RKO (cell line): Measurements from ENCODE around the gene CTDSP2.
A peak's percentile ranks its signal among the peaks of the same experiment; 100 is the strongest.

Experiments
- DNase-seq: peaks from one replicate; pipeline ENCODE4 v3.0.0-alpha.2; 2016; ENCODE audit warnings: low spot score

CTDSP2 gene

DNA sequence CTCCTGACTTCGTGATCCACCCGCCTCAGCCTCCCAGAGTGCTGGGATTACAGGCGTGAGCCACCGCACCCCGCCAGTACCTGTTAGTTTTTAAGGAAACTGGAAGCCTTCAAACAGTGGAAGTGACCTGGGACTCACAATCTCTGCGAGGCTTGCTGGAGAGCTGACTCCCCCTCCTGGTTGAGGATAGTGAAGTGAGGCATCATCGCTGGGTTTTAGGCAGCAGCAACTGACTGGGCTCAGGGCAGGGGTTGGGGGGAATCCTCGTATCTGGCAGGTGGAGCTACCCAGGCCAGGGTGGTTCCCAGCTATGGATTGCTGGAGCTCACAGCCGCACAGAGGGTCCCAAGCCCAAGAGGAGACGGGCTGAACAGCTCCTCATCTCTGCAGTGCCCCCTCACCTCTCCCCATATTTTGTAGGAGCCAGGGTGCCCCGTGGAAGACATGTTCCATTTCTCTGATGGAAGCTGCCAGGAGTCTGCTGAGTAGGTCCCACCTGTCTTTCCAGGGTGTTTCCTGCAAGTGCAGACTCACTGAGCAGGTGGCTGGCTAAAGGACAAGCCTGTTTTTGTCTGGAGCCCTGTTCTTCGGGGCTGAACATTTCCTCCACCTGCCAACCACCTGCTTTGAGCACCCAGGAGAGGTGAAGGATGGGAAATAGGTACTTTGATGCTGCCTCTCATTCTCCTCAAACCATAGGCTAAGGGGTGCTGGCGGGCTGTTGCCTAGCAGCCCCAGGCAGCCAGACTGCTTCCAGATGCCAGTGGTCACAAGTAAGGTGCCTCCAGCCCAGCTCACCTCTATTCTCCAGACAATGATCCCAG, 31.1 kb downstream of the CTDSP2 start:
- DNase-seq, result no peak

DNA sequence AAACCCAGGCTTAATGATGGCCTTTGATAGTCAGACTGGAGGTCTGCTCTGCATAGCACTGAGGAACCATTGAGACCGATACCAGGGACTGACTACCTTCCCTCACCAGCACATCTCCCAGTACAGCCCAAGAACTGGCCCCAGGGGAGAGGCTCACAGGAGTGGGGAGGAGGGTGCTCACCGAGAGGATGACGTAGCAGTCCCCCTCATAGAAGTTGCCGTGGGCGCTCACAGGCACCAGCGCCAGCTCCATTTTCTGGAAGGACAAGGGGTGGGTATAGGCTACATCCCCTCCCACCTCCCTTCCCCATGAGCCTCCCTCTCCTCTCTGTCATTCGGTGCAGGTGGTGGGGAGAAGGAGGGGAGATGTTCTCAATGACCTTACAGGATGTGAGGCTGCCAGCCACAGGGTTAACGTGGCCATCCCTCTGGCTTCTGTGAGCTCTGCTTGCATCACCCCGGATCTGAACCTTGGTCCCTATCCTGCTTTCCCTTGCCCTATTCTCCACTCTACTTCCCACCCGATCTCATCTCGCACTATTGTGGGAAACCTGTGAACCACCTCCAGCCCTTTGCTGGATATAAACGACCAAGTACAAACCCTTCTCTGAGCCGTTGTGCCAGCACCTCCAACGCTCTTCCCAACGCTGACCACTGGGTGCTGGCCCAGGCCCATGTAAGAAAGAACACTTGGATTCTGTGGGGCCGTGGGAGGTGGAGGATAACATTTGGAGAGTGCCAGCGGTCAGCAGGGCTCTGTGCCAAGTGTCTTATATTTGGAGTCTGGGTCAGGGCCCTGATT, 32.4 kb downstream of the CTDSP2 start:
- no peak for DNase-seq

DNA sequence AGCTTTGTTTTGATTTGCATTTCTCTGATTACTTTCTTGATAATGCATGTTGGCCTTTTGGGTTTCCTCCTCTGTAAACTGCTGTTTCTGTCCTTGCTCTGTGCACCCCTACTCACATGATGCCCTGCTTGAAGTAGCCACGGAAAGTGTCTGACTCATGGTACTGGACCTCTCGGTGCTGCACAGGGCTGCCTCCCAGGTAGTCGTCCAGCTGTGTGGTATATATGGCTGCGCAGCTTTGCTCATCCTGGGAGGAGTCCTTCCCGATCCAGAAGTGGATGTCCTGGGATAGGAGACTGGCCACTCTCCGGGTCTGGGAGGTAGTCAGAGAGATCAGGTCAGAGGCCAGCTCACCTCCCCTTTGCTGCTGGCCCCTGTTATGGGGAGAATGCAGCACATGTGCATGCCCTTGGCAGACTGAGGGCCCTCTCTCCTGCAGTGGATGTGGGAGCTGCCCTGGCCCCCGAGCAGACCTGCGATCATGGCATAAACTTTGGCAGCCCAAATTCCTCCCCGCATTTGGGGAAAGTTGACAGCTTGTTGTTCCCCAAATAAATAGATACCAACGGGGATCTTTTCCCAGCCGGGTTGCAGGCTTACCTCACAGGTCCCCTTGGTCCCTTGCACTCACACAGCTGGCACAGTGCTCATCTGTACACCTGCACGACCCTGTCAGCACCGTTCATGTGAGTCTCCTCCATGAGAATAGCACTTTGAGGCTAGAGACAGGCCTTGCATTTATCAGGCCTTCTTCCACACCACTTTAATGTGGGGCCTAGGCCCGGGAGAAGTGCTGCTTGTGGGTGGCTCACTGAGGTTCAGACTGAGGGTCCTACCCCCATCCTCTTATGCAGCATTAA, 33.2 kb downstream of the CTDSP2 start:
- DNase-seq, result no peak

DNA sequence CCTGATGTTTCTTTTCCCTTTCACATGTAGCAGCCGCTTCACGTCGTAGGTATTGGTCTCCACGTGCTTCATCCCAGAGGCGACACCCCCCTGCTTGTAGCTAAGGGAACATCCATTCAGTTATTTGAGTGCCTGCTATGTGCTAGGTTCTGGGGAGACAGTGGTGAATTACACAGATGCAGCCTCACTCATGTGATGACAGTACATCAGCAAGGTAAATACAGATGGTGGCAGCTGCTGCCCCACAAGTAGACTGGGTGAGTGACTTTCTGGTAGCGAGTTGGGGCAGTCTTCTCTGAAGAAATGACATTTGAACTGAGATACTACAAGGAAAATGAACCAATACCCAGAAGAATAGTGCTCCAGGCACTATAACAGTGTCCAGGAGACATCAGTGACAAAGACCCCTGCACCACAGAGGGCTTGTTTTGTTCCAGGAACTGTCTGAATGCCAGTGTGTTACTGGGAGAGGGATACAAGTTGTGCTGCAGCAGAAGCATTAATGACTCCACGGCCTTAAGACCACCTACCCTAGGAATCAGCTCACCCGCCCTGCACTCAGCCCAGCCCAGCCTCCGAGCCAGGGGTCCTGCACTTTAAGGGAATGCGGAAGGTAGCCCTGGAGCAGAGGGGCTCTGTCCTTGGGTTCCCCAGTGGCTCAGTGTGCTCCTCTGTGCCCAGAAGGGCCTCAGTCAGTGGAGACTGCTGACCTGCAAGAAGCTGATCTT, 35.3 kb downstream of the CTDSP2 start:
- no peak for DNase-seq

DNA sequence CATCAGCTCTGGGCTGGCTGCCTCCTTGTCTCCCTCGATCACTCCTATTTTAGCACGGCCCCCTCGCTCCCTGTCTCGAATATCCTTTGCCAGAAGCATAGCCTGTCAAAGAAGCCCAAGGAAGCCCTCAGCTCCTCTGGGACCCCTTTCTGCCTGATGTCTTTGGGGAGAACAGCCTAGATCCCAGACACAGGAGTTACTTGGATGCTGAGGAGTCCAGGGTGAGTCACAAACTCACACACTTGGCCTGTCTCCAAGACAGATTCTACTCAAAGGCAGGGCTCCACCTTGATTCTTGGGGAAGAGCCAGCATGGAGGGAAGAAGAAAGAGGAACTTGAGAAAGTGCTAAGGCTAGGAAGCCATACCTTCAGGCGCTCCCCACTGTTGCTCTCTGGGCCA, 36.1 kb downstream of the CTDSP2 start:
- peak; percentile 34 for DNase-seq

DNA sequence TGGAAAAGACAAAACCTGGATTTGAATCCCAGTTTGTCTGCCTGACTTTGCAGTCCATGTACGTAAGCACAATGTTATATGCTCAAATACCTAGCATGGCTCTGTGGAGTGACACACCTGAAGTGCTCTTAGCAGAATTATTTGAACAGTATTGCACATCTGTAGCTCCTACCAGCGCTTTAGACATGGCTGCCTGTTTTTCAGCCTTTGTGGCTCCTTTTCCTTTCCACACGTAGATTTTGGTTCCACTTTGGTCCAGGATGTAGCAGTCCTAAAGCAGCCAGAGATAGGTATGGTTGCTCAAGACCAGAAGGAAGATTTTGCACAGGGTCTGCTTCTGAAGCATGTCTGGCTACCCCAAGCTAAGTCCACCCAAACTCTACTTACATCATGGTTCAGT, 37.1 kb downstream of the CTDSP2 start:
- no peak for DNase-seq

DNA sequence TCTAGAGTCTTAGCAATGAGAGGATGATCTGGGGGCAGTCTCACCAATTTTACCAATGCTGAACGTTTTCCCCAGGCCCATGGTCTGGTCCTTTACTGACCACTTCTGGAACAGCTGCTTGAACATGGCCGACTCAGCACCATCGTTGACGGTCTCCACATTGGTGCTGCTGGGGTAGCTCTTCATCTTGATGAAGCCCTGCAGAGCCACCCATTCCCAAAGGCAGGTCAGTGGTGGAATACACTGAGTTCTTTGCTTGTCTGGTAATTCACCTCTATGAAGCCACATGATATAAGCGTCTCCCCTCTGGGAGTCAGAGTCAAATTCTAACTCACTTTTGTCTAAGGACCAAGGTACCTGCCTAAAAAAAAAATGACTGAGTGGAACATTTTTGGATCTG, 38.2 kb downstream of the CTDSP2 start:
- no peak for DNase-seq

DNA sequence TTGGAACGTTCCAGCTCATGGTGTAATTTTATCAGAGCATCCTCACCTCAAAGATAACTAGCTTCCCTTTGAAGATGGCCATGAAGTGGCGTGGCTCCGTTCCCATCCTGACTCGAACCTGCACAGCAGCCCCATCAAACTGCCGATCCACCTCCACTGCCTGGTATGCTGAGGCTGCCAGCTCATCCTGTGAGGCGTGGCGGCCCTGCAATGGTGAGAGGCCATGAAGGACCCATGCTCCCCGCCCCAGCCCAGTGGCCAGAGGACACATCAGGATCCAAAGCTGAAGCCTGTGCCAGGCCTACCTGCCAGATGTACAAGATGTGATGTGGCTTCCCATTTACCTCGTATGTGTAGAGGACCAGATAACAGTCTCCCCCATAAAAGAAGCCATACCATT, 39.2 kb downstream of the CTDSP2 start:
- no peak for DNase-seq

DNA sequence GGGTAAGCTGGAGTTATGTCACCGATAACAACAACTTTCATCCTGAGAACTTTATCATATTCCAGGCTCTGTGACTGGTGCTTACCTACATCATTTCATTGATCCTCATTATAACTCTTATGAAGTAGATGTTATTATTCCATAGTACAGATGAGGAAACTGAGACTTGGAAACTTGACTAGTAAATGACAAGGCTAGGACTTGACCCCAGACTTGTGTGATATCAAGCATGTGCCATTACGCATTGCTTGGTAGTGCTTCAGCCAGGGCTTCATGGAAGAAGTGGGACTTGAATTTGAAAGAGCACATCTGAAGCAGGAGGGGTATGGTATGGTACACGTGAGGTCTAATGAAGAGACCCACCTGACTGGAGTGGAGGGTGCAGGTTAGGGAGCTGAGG, 39.9 kb downstream of the CTDSP2 start:
- DNase-seq, result no peak

DNA sequence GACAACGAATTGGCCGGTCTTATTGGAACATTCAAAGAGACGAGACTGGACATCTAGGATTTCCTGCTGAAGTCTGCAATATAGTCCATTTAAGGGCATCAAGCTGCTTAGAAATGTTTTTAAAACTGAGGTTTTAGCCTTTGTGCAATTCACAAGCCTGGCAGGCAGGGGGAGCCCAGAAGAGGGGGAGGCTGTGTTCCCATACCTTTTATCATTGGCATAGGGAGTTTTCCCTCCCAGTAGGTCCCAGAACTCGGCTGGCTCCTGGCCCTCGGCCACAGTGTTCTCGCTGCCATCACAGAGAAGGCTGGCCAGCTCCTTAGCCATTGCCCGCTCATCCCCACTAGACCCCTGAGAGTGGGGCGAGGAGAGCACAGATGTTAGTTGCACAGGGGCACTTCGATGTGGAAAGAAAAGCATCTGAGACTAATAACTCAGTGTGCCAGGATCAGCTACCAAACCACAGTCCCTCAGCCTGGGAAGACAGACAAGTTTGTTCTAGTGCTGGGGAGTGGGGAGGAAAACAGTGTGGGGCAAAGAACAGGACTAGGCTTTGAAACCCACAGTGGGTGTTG, 43.1 kb downstream of the CTDSP2 start:
- DNase-seq, result peak; percentile 61

DNA sequence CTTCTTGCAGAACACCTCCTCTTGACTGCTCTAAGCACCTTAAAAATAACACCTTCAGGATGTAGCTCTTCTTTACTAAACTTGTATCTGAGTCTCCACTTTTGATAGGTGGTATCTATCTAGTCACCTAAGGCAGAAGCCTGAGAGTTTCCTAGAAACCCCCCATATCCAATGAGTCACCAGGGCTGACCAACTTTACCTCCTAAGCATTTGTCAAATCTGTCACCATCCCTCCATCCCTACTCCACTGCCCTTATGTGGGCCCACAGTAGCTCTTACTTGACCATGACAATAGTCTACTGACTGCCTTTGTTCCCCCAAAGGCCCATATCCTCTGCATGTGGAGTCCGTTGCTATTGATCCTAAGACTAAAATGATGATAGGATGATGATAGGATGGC, 43.9 kb downstream of the CTDSP2 start:
- DNase-seq, result no peak

DNA sequence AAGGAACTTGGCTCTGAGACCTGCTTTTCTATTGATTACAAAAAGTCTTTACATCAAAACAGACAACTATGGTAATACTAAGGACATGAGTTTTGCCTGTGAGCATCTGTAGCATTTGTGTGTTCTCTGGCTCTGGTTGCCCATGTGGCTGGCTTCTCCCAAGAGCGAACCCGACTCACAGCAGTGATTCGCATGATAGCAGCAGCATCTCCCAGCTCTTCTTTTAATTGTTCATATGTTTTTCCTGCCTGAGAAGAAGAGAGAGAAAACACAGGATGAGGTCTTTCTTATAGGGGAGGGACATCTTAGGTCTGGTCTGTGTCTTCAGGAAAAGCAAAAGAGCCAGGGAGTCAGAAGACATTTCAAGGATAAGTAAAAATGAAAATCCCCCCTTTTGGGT, 45.6 kb downstream of the CTDSP2 start:
- DNase-seq, result no peak

DNA sequence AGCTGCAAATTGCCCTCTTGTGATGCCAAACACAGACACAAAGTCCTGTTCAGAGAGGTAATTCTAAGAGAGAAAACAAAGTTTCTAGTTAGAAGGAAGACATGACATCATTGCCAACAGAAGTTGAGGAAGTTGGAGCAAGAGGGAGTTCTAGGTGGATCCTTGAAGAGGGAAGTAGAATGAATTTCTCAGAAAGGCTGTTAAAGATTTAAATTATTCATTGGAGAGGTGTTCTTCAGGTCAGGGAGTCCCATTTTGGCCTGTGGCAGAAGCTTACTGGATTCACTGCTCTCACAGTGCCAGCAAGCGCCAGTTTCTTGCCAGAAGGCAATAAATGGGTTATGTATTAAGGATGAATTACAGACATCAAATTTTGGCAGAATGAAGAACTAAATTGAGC, 48.6 kb downstream of the CTDSP2 start:
- no peak for DNase-seq

DNA sequence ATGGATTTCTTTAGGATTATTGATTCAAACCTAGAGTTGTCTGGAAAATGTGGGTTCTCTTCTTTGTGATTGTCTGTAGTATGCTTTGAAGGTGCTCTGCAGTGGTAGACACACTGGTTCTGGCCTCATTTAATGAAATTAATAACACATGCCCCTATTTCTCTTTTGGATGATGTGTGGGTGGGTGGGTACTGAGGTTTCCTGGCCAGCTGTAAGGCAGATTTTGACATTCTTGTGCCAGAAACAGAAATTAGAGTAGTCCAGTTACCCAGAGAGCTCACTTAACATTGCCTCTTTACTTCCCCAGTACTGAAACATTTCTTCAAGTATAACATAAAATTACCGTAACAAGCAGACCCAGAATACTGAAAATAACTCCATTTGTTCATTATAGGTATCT, 49.5 kb downstream of the CTDSP2 start:
- no peak for DNase-seq

DNA sequence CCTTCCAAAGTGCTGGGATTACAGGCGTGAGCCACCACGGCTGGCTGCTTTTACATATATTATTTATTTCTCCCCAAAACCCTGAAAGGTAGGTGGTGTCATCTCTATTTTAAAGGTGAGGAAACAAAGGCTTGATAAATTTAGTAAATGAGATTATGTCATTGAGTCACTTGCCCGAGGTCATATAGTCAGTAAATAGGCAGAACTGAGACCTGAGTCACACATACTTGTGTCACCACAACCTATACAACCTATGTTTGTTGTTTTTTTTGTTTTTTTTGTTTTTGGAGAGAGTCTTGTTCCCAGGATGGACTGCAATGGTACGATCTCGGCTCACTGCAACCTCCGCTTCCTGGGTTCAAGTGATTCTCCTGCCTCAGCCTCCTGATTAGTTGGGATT, 51.2 kb downstream of the CTDSP2 start:
- peak; percentile 32 for DNase-seq

DNA sequence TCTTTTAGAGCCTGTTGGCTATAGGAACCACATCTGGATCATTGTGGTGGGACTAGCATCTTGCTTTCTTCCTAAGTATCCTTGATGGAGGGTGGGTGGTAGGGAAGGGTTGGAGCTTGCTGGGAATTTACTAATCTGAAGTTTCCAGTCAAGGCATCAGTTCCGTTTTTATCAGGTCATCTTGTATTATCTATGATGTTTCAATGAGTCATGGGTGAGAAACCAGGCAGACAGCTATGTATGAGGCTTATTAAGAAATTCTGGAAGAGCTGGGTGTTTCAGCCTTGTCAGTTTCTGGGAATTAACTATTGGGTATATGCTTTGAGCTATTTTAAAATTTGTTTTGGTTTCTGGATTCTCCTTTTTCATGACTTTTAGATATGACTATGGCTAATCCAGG, 52.6 kb downstream of the CTDSP2 start:
- peak; percentile 86 for DNase-seq

DNA sequence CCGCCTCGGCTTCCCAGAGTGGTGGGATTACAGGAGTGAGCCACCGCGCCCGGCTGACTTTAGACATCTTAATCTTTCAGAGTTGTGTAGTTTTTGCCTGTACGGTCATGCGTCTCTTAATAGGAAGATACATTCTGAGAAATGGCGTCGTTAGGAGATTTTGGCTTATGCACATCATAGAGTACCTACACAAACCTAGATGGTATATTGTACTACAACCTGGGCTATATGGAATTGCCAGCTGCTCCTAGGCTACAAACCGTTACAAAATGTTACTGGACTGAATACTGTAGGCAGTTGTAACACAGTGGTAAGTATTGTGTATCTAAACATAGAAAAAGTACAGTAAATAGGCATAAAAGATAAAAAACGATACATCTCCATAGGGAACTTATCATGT, 62.7 kb downstream of the CTDSP2 start:
- DNase-seq, result no peak

DNA sequence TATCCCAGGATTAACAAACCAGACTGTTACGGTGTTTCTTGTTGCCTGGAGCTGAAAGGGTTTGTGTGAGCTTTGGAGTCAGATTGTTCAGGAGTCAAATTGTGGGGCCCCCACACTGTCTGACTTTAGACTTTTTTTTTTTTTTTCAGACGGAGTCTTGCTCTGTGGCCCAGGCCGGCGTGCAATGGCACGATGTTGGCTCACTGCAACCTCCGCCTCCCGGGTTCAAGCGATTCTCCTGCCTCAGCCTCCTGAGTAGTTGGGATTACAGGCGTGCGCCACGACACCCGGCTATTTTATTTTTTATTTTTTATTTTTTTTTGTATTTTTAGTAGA, 63.1 kb downstream of the CTDSP2 start:
- no peak for DNase-seq

DNA sequence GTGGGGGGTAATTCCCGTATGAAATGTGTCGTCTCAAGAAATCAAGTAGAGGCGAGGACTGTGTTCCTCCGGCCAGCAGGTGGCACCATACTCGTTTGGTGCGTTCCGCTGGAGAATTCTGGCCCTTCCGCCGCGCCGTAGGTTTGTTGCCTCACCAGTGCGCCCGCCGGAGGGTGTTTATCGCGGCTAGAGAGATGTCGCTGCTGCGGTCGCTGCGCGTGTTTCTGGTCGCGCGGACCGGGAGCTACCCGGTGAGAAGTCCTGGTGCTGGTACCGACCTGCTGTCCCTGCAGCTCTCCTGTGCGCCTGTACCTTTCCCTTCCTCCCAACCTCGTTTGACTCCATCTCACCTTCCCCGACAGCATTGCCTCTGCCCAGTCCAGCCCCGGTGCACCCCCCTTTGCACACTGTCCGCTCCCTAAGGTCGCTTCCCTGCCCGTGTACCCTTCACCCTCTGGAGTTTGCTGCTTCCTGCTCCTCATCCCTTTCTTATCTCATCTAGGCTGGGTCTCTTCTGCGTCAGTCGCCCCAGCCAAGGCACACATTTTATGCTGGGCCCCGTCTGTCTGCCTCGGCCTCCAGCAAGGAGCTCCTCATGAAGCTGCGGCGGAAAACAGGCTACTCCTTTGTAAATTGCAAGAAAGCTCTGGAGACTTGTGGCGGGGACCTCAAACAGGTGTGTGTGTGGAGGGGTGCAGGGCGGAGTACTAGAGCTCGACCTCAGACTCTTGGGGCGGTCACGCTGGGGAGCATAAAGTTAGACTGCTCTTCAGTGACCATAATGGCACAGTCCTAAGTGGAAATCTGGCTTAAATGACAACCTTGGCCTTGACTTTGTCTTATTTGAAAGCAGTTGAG, 63.7 kb downstream of the CTDSP2 start, which contains the start of gene TSFM:
TSFM (plus strand) TSS at position 180 of the 858 bp plus-strand sequence; CDS start at position 195, 15 bp downstream.
- DNase-seq, result peak; percentile 94

DNA sequence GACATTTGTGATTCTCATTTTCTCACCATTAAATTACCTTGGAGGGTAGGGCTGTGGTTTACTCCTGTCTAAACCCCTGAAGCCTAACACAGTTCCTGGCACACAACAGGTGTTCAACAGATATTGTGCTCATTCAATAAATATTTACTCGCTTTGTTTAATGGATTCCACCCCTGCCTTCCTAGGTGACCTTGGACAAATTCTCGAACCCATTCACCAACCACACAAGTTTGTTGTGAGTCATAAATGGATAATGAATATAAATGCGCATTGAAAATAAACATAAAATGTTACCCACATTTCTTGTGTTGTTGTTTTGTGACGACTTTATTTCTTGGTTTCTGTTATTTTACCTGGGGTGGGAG, 64.3 kb downstream of the CTDSP2 start:
- DNase-seq, result no peak

DNA sequence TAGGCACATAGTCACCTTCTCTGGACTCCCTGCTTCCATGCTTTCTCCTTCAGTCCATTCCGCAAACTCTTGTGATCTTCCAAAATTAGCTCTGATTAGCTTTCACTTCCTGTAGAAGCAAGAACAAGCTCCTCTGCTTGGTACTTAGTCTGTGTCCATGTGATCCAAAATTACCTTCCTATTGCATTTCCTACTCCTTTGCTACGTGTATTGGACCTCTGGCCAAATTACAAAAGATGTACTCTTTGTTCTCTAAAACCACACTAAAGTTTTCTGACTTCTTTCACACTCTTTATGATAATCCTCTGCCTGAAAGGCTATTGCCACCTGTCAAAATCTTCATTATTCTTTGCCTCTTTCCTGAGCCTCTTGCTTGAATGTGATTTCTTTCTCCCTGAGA, 64.7 kb downstream of the CTDSP2 start:
- DNase-seq, result no peak
